Pancreas (tissue), 10 donors: ENCODE data around the gene C2orf92. TPM values are rescaled to one million over a fixed set of nuclear protein-coding genes. Genes with fewer than 3 reads are reported as not detected.

Experiments used
- ATAC-seq, 4 donors: fragments of 200-7000 bp; cut with Tn5 transposase; one replicate each; pipeline versions ENCODE4 v1.8.0 to v1.9.1; 2020; ENCODE audit warnings: mild to moderate bottlenecking in 4 of 4, moderate library complexity in 4 of 4
- DNase-seq, 6 donors: peaks; one replicate each; pipeline ENCODE4 v3.0.0-alpha.2; 2020
- FAIRE-seq: peaks from 2 replicates; lab custom pipeline; 2012; peaks lifted over from hg19 to GRCh38; lab: Jason Lieb, UNC
- H3K27ac ChIP-seq, 4 donors: fragments of 200-600 bp; sonication (generic); 1 replicate in 3 of 4; 2 replicates in 1 of 4; pipeline versions ENCODE4 v1.5.0 to v1.8.0; 2020
- H3K27me3 ChIP-seq, 4 donors: fragments of 200-600 bp; one replicate each; pipeline ENCODE4 v1.8.0; 2021
- H3K36me3 ChIP-seq, 3 donors: fragments of 200-600 bp; sonication (generic) in 1 of 3; one replicate each; pipeline versions ENCODE4 v1.5.0 to v1.8.0; 2020 to 2021
- H3K4me1 ChIP-seq, 3 donors: fragments of 200-600 bp; one replicate each; pipeline ENCODE4 v1.8.0; 2021
- H3K4me3 ChIP-seq, 4 donors: fragments of 200-600 bp; sonication (generic) in 2 of 4; one replicate each; pipeline versions ENCODE4 v1.5.0 to v1.8.0; 2020 to 2021
- H3K9me3 ChIP-seq, 4 donors: fragments of 200-600 bp; one replicate each; pipeline ENCODE4 v1.8.0; 2021
- WGBS, 2 donors: extraction: QIAGEN DNeasy Blood & Tissue Kit; methylation state at CpG; one replicate each; pipeline ENCODE4 v1.1.7; 2013; 5-methylcytosine and 5-hydroxymethylcytosine counted together
- intact Hi-C, 3 donors: fragments of 100-400 bp; cut with DNase I; formaldehyde crosslinking; loops; one replicate each; pipeline versions ENCODE4 v1.11.1 to v1.14.2; 2022
- polyA plus RNA-seq, 2 donors: library from polyadenylated mRNA; stranded (reverse); fragments of 200-250 nt; gene quantifications; one replicate each; pipeline ENCODE4 v1.2.3, GENCODE V29; 2013
- total RNA-seq, 6 donors: library from RNA; stranded (reverse); fragmentation: NEBNext Ultra II Directional in 4 of 6; extraction: Animal tissue kit (Norgen Biotek cat#: 25700) in 4 of 6; gene quantifications; one replicate each; pipeline versions ENCODE4 v1.2.1 to v1.2.4, GENCODE V29; 2021 to 2023
- TF ChIP-seq, protein P1 (sequence below), 4 donors: fragments of 200-600 bp; sonication (generic) in 3 of 4; IDR thresholded peaks; one replicate each; pipeline versions ENCODE4 v1.5.0 to v1.8.0; 2021; ENCODE audit warnings: antibody characterized with exemption in 4 of 4
- donor health status: healthy with polysubstance abuse.
- donor health status: DM: no; HTN: no; CAD: no; lungs with moderate emphysema.
- donor health status: DM: no; HTN: no; CAD: no.
- donor health status: control.
- donor health status: control.
- donor health status: Bipolar disorder and iron deficiency.
- donor health status: DM: yes; HTN: yes; CAD: no.
- donor health status: DM: no; HTN: no; CAD: no.
- donor health status: DM: no; HTN: no; CAD: no.
- donor health status: DM: yes; HTN: yes; CAD: no.

C2orf92 gene
- total and polyA plus RNA-seq, 8 donors, result 4.1 to 42.6 (median 7.9) TPM

DNA sequence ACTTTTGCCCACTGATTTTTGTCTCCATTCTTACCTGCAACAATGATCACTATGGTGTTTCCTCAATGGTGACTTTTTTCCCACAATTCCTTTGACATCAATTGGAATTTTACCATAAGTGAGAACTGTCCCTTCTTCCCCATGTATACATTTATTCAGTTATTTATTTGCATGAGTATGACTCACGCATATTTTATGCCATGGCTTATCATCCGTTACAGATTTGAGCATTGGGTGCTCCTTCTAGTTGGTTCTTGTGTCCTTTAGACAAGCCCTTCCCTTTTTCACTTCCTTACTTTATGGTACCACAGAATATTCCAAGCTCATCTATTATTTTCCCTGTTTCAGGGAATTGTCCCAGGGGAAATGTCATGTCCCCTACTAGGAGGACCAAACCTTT is 16.0 kb upstream of the C2orf92 start:
- ATAC-seq (no peak), FAIRE-seq (no peak), DNase-seq (no peak)
- Histone ChIP-seq H3K4me3 (no peak overlapping the region), H3K36me3 (peaks cover 0 to 31% (median 19%) of the 10 kb centered on the region in 3 donors), H3K27me3 (no peaks in the 10 kb centered on the region), H3K9me3 (no peaks in the 10 kb centered on the region), H3K27ac (no peak overlapping the region), H3K4me1 (no peaks in the 10 kb centered on the region)
- TF ChIP-seq, protein P1, sequence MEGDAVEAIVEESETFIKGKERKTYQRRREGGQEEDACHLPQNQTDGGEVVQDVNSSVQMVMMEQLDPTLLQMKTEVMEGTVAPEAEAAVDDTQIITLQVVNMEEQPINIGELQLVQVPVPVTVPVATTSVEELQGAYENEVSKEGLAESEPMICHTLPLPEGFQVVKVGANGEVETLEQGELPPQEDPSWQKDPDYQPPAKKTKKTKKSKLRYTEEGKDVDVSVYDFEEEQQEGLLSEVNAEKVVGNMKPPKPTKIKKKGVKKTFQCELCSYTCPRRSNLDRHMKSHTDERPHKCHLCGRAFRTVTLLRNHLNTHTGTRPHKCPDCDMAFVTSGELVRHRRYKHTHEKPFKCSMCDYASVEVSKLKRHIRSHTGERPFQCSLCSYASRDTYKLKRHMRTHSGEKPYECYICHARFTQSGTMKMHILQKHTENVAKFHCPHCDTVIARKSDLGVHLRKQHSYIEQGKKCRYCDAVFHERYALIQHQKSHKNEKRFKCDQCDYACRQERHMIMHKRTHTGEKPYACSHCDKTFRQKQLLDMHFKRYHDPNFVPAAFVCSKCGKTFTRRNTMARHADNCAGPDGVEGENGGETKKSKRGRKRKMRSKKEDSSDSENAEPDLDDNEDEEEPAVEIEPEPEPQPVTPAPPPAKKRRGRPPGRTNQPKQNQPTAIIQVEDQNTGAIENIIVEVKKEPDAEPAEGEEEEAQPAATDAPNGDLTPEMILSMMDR (IDR thresholded peaks at IDR 0.05), result no peak
- intact Hi-C loops, result no loop called here
- WGBS, 2 donors, result 88 to 89% methylated on average over 2 of the region's 2 CpGs

DNA sequence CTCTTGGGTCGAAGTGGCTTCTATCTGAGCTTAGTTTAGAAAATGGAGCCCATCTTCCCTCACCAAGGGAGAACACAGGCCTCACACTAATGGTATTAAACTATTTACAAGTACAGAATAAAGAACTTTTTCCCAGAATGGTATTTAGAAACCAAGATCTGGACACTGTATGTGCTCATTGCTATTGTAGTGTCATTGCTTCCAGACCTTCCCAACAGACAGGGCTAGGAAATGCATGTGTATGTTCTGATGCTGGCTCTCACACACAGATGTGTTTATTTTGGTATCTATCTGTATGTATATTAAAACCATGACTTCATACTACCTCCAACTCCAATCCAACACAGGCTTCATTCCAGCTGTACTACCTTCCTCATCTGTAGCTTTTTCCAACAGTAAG is 15.6 kb upstream of the C2orf92 start:
- H3K4me3 ChIP-seq, result no peak overlapping the region
- TF ChIP-seq, protein P1 (IDR thresholded peaks at IDR 0.05), result no peak
- no peaks in the 10 kb centered on the region for H3K27me3 ChIP-seq
- no peak overlapping the region for H3K27ac ChIP-seq
- H3K9me3 ChIP-seq, result no peaks in the 10 kb centered on the region
- H3K4me1 ChIP-seq, result no peaks in the 10 kb centered on the region
- DNase-seq, result no peak
- no peak for FAIRE-seq
- intact Hi-C loops, result no loop called here
- 99 to 100% methylated on average over 1 of the region's 1 CpG for WGBS, 2 donors
- ATAC-seq, result no peak
- H3K36me3 ChIP-seq, result peaks cover 0 to 31% (median 20%) of the 10 kb centered on the region in 3 donors

DNA sequence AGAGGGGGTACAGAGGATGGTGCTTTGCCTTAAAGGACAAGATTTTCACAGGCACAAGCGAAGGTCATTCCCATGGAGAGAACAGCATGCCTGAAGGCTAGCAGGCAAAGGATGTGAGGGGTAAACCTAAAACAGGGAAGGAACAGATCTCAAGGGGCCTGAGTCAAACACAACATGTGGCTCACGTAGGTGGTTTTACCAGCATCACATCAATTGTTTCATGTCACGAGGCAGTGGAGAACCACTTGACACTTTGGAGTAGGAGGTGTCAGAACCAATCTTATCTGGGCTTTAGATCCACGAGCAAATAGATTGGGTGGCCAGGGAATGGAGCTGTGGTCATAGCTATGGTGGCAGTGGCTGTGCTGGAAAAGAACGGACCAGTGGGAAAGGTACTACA is 15.2 kb upstream of the C2orf92 start:
- WGBS, 2 donors, result 92 to 94% methylated on average over 5 of the region's 5 CpGs
- H3K4me3 ChIP-seq, result no peak overlapping the region
- DNase-seq (no peak), ATAC-seq (no peak), FAIRE-seq (no peak)
- TF ChIP-seq, protein P1 (IDR thresholded peaks at IDR 0.05), result no peak
- no peaks in the 10 kb centered on the region for H3K4me1 ChIP-seq
- intact Hi-C loops, result no loop called here
- no peaks in the 10 kb centered on the region for H3K27me3 ChIP-seq
- H3K27ac ChIP-seq, result no peak overlapping the region
- no peaks in the 10 kb centered on the region for H3K9me3 ChIP-seq
- H3K36me3 ChIP-seq, result peaks cover 0 to 31% (median 23%) of the 10 kb centered on the region in 3 donors

DNA sequence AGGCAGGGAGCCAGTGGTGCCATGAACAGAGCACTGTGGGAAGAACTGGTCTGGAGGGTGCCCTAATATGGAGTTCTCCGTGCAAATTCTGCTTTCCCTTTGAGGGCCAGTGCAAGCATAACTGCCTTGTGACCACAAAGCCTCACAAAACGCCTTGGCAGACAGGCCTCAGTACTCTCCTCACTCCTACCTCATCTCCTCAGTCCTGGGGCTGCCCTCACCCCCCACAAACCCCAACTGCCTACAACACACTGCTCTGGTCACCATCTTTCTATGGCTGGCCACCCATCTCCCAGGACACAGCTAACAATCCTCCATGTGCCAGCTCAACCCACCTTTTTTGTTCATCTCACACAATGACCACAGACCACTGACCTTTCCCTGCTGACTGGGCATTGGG is 14.7 kb upstream of the C2orf92 start:
- no peaks in the 10 kb centered on the region for H3K27me3 ChIP-seq
- TF ChIP-seq, protein P1 (IDR thresholded peaks at IDR 0.05), result no peak
- H3K4me1 ChIP-seq, result no peaks in the 10 kb centered on the region
- H3K9me3 ChIP-seq, result no peaks in the 10 kb centered on the region
- ATAC-seq (no peak), FAIRE-seq (no peak), DNase-seq (no peak)
- intact Hi-C loops, result no loop called here
- H3K27ac ChIP-seq, result no peak overlapping the region
- no peak overlapping the region for H3K4me3 ChIP-seq
- peaks cover 0 to 31% (median 23%) of the 10 kb centered on the region in 3 donors for H3K36me3 ChIP-seq
- 90 to 94% methylated on average over 2 of the region's 2 CpGs for WGBS, 2 donors

DNA sequence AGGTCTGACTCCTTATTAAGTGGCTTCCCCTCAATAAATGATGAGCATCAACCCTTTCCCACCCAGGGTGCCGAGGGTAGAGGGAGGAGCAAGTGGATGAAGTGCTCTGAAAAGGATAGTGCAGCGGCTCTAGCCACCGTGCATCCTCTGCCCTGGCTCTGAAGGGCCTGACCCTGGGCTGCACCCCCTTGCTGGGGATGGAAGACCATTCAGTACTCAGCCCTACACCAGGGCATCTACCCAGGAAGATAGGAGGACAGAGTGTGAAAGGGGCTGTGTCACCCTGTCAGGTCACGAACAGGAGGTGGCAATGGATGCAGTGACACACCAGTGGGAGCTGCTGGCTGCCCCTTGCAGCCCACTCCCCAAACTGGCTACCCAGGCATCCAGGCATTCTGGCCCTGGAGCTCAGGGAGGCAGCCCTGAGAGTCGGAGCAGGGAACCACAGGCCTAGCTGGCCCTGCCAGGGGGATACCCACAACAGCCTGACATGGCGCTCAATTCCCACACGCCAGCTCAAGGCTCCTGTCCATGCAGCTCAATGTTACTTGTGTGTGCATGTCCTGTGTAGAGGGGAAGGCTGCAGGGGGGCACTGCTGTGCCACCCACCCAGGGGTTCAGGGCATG is 13.3 kb upstream of the C2orf92 start:
- Histone ChIP-seq H3K9me3 (no peaks in the 10 kb centered on the region), H3K36me3 (peaks cover 0 to 31% (median 23%) of the 10 kb centered on the region in 3 donors), H3K27me3 (no peaks in the 10 kb centered on the region), H3K4me1 (peaks cover 0 to 2% (median 0%) of the 10 kb centered on the region in 3 donors), H3K4me3 (no peak overlapping the region), H3K27ac (no peak overlapping the region)
- WGBS, 2 donors, result 94 to 97% methylated on average over 7 of the region's 7 CpGs
- ATAC-seq, result no peak
- TF ChIP-seq, protein P1 (IDR thresholded peaks at IDR 0.05), result no peak
- FAIRE-seq, result no peak
- intact Hi-C loops, result no loop called here
- peak in 1 of 6 donors; percentile 49 for DNase-seq
